Psoas muscle (tissue), 8 donors: ENCODE data around the gene AZI2. TPM values are rescaled to one million over a fixed set of nuclear protein-coding genes. Genes with fewer than 3 reads are reported as not detected.

ENCODE experiments used
- ATAC-seq, 4 donors: fragments of 200-7000 bp; cut with Tn5 transposase; one replicate each; pipeline ENCODE4 v1.9.1; 2020; ENCODE audit warnings: moderate library complexity in 3 of 4, mild to moderate bottlenecking in 2 of 4
- DNase-seq, 2 donors: peaks; one replicate each; pipeline ENCODE4 v3.0.0-alpha.2; 2020
- H3K27ac ChIP-seq: fragments of 200-600 bp; one replicate; pipeline ENCODE4 v1.8.0; 2022
- H3K27me3 ChIP-seq, 3 donors: fragments of 200-600 bp in 1 of 3; one replicate each; pipeline versions ENCODE4 v1.6.1 to v1.8.0; 2013 to 2022; ENCODE audit warnings: low read length in 2 of 3, mild to moderate bottlenecking in 2 of 3, moderate library complexity in 1 of 3; ENCODE audit not compliant: insufficient read depth in 3 of 3
- H3K36me3 ChIP-seq, 2 donors: fragments of 200-600 bp in 1 of 2; one replicate each; pipeline versions ENCODE4 v1.6.1 to v1.8.0; 2013 to 2022; ENCODE audit warnings: low read depth in 1 of 2, mild to moderate bottlenecking in 1 of 2, moderate library complexity in 1 of 2; ENCODE audit not compliant: insufficient read depth in 1 of 2
- H3K4me1 ChIP-seq: fragments of 200-600 bp; one replicate; pipeline ENCODE4 v1.8.0; 2022
- H3K4me3 ChIP-seq: fragments of 200-600 bp; one replicate; pipeline ENCODE4 v1.8.0; 2022; ENCODE audit warnings: mild to moderate bottlenecking
- H3K9me3 ChIP-seq: fragments of 200-600 bp; one replicate; pipeline ENCODE4 v1.8.0; 2022
- WGBS, 3 donors: extraction: QIAGEN DNeasy Blood & Tissue Kit; methylation state at CpG; one replicate each; pipeline versions ENCODE4 v1.1.6 to v1.1.7; 2013; 5-methylcytosine and 5-hydroxymethylcytosine counted together
- intact Hi-C, 2 donors: fragments of 100-400 bp; cut with DNase I; formaldehyde crosslinking; loops; one replicate each; pipeline versions ENCODE4 v1.11.0 to v1.14.2; 2022
- polyA plus RNA-seq, 3 donors: library from polyadenylated mRNA; stranded (reverse); fragments of 200-250 nt; gene quantifications; one replicate each; pipeline ENCODE4 v1.2.3, GENCODE V29; 2013
- total RNA-seq, 4 donors: library from RNA; stranded (reverse); fragmentation: NEBNext Ultra II Directional in 2 of 4; extraction: Animal tissue kit (Norgen Biotek cat#: 25700) in 2 of 4; gene quantifications; one replicate each; pipeline versions ENCODE4 v1.2.1 to v1.2.4, GENCODE V29; 2021 to 2023
- TF ChIP-seq, protein P1 (sequence below): fragments of 200-600 bp; IDR thresholded peaks from one replicate; pipeline ENCODE4 v1.8.0; 2022; ENCODE audit warnings: antibody characterized with exemption
- donor health status: healthy with polysubstance abuse.
- donor health status: DM: no; HTN: no; CAD: no; lungs with moderate emphysema.
- donor health status: Bipolar disorder and iron deficiency.
- donor health status: healthy.
- donor health status: DM: yes; HTN: yes; CAD: no.
- donor health status: DM: no; HTN: no; CAD: no.
- donor health status: DM: no; HTN: no; CAD: no.
- donor health status: DM: yes; HTN: yes; CAD: no.

The AZI2 gene
- total and polyA plus RNA-seq, 7 donors, result 26.3 to 63.8 (median 34.2) TPM

- H3K27me3 ChIP-seq, result no peaks in the 10 kb centered on the region
- intact Hi-C loops, result loop anchor here (2.0 to 5.0 kb wide), 2 partner anchors 616 kb away; no protein-coding TSS in a partner anchor
- DNase-seq, result no peak
- H3K4me3 ChIP-seq, result no peak overlapping the region
- H3K9me3 ChIP-seq, result no peaks in the 10 kb centered on the region
- no peaks in the 10 kb centered on the region for H3K4me1 ChIP-seq
- TF ChIP-seq, protein P1, sequence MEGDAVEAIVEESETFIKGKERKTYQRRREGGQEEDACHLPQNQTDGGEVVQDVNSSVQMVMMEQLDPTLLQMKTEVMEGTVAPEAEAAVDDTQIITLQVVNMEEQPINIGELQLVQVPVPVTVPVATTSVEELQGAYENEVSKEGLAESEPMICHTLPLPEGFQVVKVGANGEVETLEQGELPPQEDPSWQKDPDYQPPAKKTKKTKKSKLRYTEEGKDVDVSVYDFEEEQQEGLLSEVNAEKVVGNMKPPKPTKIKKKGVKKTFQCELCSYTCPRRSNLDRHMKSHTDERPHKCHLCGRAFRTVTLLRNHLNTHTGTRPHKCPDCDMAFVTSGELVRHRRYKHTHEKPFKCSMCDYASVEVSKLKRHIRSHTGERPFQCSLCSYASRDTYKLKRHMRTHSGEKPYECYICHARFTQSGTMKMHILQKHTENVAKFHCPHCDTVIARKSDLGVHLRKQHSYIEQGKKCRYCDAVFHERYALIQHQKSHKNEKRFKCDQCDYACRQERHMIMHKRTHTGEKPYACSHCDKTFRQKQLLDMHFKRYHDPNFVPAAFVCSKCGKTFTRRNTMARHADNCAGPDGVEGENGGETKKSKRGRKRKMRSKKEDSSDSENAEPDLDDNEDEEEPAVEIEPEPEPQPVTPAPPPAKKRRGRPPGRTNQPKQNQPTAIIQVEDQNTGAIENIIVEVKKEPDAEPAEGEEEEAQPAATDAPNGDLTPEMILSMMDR, result peak; percentile 77
- peaks cover 0 to 87% of the 10 kb centered on the region in 2 donors for H3K36me3 ChIP-seq
- WGBS, 3 donors, result 84 to 91% (median 86%) methylated on average over 4 of the region's 4 CpGs
- no peak overlapping the region for H3K27ac ChIP-seq
- ATAC-seq, result peak in 2 of 4 donors; percentile 55 to 76
These were observed 20.2 kb downstream of the AZI2 start for GRCh38 chr3:28328188-28329151.

- Histone ChIP-seq H3K9me3 (no peaks in the 10 kb centered on the region), H3K36me3 (peaks cover 0 to 86% of the 10 kb centered on the region in 2 donors), H3K27ac (no peak overlapping the region), H3K4me1 (no peaks in the 10 kb centered on the region), H3K27me3 (no peaks in the 10 kb centered on the region), H3K4me3 (no peak overlapping the region)
- WGBS, 3 donors, result 90 to 92% (median 90%) methylated on average over 2 of the region's 2 CpGs
- ATAC-seq (no peak), DNase-seq (no peak)
- TF ChIP-seq, protein P1, result no peak
- intact Hi-C loops, result loop anchor here in 1 of 2 donors (5.0 kb wide), 1 partner anchor 614 kb away; no protein-coding TSS in a partner anchor
These were observed 22.1 kb downstream of the AZI2 start for GRCh38 chr3:28326458-28326926.

- Histone ChIP-seq H3K4me1 (no peaks in the 10 kb centered on the region), H3K27ac (no peak overlapping the region), H3K27me3 (no peaks in the 10 kb centered on the region), H3K9me3 (no peaks in the 10 kb centered on the region), H3K36me3 (peaks cover 3 to 71% of the 10 kb centered on the region in 2 donors), H3K4me3 (no peak overlapping the region)
- 85 to 88% (median 86%) methylated on average over 1 of the region's 1 CpG for WGBS, 3 donors
- DNase-seq (no peak), ATAC-seq (no peak)
- TF ChIP-seq, protein P1, result no peak
- intact Hi-C loops, result no loop called here
These were observed 26.2 kb downstream of the AZI2 start for GRCh38 chr3:28322464-28322863.

DNA sequence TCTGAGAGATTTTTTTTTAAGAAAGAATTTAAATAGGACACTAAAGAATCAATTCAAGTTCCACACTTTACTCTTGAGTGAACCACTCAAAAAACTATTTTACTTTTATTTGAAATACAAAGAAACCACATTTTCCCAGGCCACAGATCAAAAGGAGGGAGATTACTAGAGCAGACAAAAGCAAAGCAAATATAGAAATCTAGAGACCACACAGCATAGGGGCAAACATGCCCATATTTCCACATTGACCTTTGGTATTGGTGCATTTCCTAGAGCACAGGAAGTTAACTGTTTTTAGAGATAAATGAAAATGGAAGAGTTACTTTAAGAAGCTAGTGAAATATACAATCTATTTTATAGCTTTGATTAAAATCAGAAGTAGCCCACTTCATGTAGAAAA, 27.6 kb downstream of the AZI2 start:
- TF ChIP-seq, protein P1, result no peak
- Histone ChIP-seq H3K27me3 (no peaks in the 10 kb centered on the region), H3K9me3 (no peaks in the 10 kb centered on the region), H3K4me3 (no peak overlapping the region), H3K36me3 (peaks cover 3 to 62% of the 10 kb centered on the region in 2 donors), H3K27ac (no peak overlapping the region), H3K4me1 (no peaks in the 10 kb centered on the region)
- no peak for DNase-seq
- intact Hi-C loops, result no loop called here
- ATAC-seq, result no peak
